Brain microvascular endothelial cell (primary cell): ENCODE results near the gene ARID2.

Experiments used
- DNase-seq: peaks from one replicate; pipeline ENCODE4 v3.0.0-alpha.2; 2020
- H3K27ac ChIP-seq: fragments of 250-450 bp; sonication (Bioruptor Pico); 2 replicates; pipeline ENCODE4 v1.5.1; 2020; ENCODE audit warnings: mild to moderate bottlenecking, moderate library complexity
- H3K27me3 ChIP-seq: fragments of 250-450 bp; sonication (Bioruptor Pico); replicated peaks from 2 replicates; pipeline ENCODE4 v1.5.1; 2020; ENCODE audit warnings: mild to moderate bottlenecking
- H3K36me3 ChIP-seq: fragments of 250-450 bp; sonication (Bioruptor Pico); replicated peaks from 2 replicates; pipeline ENCODE4 v1.5.1; 2020; ENCODE audit warnings: mild to moderate bottlenecking
- H3K4me3 ChIP-seq: 2 replicates; pipeline ENCODE4 v1.5.1; 2011; ENCODE audit warnings: low read depth, mild to moderate bottlenecking, control low read depth, low read length, moderate library complexity
- CTCF ChIP-seq: IDR thresholded peaks from 2 replicates; pipeline ENCODE4 v1.5.1; 2011; ENCODE audit warnings: low read depth, mild to moderate bottlenecking, moderate library complexity, low read length, control low read depth, inconsistent platforms; ENCODE audit errors: missing control alignments
- in situ Hi-C: cut with HindIII; loops from 2 replicates; pipeline ENCODE4 v1.10.0; 2017; ENCODE audit warnings: low sequenced_read_pairs, low pct_ligation_motif_present

Gene ARID2

DNA sequence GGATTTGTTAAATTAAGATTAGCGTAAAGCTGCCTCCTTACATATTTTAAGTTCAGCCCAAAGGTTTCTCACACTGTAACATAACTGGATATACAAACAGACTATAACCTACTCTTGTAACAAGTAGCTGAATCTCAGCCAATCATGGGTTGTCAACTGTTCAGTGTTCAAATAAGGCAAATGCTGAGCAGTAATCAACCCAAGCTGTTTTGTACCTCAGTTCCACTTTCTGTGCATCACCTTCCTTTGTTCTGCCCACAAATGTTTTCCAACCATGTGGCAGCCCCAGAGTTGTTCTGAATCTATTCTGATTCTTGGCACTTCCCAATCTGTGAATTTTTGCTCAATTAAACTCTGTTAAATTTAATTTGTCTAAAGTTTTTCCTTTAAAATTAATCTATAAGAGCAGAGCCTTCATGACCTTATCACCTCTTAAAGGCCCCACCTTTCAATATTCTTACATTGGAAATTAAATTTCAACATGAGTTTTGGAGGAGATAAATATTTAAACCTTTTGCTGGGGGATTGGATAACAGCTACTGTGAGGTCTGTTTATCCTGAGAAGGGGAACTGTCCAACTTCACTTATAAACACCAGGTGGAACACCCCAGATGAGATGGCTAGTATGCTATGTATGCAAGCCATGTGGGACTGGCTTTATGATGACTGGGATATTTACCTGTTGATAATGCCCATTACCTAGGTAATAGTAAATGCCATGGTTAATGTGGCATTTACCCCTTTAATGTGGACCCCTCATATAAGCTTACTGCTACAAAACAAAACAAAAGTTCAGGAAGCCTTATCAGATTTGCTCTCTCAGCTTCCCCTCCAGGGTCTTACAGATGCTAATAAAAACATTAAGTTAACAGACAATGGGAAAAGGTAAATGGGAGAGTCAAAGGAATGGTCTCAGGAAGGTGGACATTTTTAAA is 42.2 kb upstream of the ARID2 start:
- no peak for DNase-seq
- Histone ChIP-seq H3K27ac (no peak overlapping the region), H3K4me3 (no peak overlapping the region), H3K27me3 (no peaks in the 10 kb centered on the region), H3K36me3 (no peaks in the 10 kb centered on the region)
- in situ Hi-C loops = no loop called here
- TF ChIP-seq CTCF = no peak

DNA sequence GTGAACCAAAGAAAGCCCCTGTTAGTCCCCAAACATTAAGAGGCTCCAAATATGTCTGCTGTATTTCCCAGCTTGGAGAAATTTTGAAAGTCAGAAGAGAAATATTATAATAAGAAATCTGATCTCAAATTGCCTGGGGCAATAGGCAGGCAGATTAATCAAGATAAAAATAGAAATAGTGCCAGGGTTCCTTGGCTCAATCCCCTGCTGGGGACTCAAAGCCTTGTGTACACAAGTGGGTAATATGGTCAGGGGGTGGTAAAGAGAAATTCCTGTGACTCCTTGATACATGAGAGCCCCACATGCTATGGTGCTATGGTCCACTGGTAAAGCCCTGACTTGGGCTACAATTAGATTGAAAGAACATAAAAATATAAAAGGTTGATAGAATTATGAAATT is 41.3 kb upstream of the ARID2 start:
- H3K4me3 ChIP-seq = no peak overlapping the region
- DNase-seq = no peak
- no peaks in the 10 kb centered on the region for H3K27me3 ChIP-seq
- H3K27ac ChIP-seq = no peak overlapping the region
- no peaks in the 10 kb centered on the region for H3K36me3 ChIP-seq
- in situ Hi-C loops = no loop called here
- TF ChIP-seq CTCF = no peak

DNA sequence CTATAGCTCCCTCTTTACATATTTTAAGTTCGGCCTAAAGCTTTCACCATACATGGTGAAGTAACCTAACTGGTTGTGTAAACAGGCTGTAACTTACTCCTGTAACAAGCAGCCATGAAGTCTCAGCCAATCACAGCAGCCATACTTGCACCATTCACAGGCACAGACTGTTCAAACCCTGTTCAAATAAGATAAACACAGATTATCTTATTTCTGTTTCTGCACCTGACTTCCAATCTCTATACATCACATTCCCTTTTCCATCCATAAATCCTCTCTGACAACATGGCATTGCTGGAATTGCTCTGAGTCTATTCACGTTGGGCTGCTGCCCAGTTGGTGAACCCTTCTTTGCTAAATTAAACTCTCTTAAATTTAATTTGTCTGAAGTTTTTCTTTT is 34.5 kb upstream of the ARID2 start:
- no peak for DNase-seq
- no peak for TF ChIP-seq CTCF
- H3K27me3 ChIP-seq = no peaks in the 10 kb centered on the region
- H3K27ac ChIP-seq = no peak overlapping the region
- in situ Hi-C loops = no loop called here
- H3K36me3 ChIP-seq = no peaks in the 10 kb centered on the region
- no peak overlapping the region for H3K4me3 ChIP-seq

DNA sequence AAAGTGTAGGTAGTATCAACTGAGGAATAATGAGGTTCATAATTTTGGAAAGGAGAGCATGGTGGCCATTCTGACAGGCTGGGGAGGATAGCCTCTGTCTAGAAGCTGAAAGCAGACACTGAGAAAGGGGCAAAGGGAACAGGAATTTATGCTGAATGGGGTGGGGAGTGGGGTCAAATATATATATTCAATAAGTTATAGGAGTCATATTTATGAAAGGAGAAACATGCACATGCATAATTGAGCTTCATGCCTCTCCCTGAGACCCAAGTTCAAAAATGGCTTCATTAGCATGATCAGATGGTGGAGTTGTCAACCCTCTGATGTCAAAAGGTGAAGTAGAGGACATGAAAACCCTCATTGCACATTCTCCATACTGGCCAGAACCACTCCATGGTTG is 33.9 kb upstream of the ARID2 start:
- Histone ChIP-seq H3K36me3 (no peaks in the 10 kb centered on the region), H3K27ac (no peak overlapping the region), H3K4me3 (no peak overlapping the region), H3K27me3 (no peaks in the 10 kb centered on the region)
- no peak for TF ChIP-seq CTCF
- in situ Hi-C loops = no loop called here
- DNase-seq = no peak

- DNase-seq = no peak
- Histone ChIP-seq H3K27ac (no peak overlapping the region), H3K4me3 (no peak overlapping the region), H3K36me3 (no peaks in the 10 kb centered on the region), H3K27me3 (no peaks in the 10 kb centered on the region)
- in situ Hi-C loops = no loop called here
- no peak for TF ChIP-seq CTCF
Measured at GRCh38 chr12:45696049-45696448, 33.5 kb upstream of the ARID2 start.

DNA sequence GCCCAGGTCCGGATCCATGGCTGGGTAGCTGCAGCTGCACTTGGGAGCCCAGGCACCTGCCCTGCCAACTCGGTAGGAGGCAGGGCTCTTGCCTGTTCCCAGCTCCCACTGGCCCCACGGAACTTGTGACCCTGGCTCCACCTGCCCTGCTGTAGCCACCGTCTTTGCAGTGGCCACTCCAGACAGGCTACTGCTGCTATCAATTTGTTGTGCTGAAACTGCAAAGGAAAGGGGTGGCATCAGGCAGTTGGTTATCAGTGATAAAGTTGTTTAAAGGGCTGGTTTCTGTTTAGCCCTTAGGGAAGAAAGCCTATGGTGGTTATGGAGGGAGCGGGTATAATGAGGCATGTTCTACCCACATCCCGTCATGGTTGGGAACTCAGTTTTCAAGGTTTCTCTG is 32.1 kb upstream of the ARID2 start:
- in situ Hi-C loops = no loop called here
- Histone ChIP-seq H3K27ac (no peak overlapping the region), H3K4me3 (no peak overlapping the region), H3K27me3 (no peaks in the 10 kb centered on the region), H3K36me3 (no peaks in the 10 kb centered on the region)
- no peak for TF ChIP-seq CTCF
- no peak for DNase-seq
